Endothelial cell of umbilical vein (primary cell): ENCODE data around the gene TARS1.

Experiments
- EZH2 ChIP-seq: IDR thresholded peaks from 2 replicates; pipeline ENCODE4 v1.6.1; 2012; ENCODE audit warnings: borderline replicate concordance, low read depth, mild to moderate bottlenecking, moderate library complexity, low read length, inconsistent platforms; ENCODE audit not compliant: severe bottlenecking
- JUN ChIP-seq: IDR thresholded peaks from 2 replicates; pipeline ENCODE4 v1.6.1; 2011; ENCODE audit warnings: borderline replicate concordance, low read depth; ENCODE audit not compliant: insufficient read length, insufficient read depth
- MYC ChIP-seq: IDR thresholded peaks from one replicate; pipeline ENCODE4 v1.6.1; 2011; ENCODE audit warnings: mild to moderate bottlenecking, low read depth, low read length
- POLR2A ChIP-seq: IDR thresholded peaks from 2 replicates; pipeline ENCODE4 v1.6.1; 2012; ENCODE audit warnings: low read depth, mild to moderate bottlenecking, control low read depth, low read length
- POLR2AphosphoS5 ChIP-seq: IDR thresholded peaks from 2 replicates; pipeline ENCODE4 v1.6.1; 2012; ENCODE audit warnings: low read depth, mild to moderate bottlenecking, control low read depth, low read length, moderate library complexity; ENCODE audit not compliant: insufficient read depth
- TF ChIP-seq, protein P1 (sequence below), 2 donors: IDR thresholded peaks; 1 replicate in 1 of 2; 2 replicates in 1 of 2; pipeline ENCODE4 v1.5.1; 2011; ENCODE audit warnings: low read length in 2 of 2, mild to moderate bottlenecking in 2 of 2, moderate library complexity in 2 of 2, control low read depth in 1 of 2, inconsistent platforms in 1 of 2, low read depth in 1 of 2; ENCODE audit not compliant: insufficient read depth in 1 of 2; ENCODE audit errors: extremely low read depth in 1 of 2

DNA sequence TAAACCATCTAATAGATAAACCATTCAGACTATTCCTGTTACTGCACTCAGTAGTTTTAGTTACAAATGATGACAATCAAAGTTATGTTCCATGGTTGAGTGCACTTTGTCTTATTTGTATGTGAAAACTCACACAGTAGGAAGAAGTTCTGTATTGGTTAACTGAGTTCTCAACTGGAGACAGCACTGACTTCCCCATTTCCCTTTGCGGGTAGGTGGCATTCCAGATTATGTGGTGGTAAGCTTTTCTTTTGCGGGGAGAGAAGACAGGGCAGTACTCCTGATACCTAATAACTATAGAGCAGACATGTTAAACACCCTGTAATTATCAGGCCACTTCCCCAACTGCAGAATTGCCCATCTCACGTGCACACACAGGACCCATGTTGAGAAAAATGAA lies 24.4 kb downstream of the TARS1 start:
- TF ChIP-seq, protein P1, sequence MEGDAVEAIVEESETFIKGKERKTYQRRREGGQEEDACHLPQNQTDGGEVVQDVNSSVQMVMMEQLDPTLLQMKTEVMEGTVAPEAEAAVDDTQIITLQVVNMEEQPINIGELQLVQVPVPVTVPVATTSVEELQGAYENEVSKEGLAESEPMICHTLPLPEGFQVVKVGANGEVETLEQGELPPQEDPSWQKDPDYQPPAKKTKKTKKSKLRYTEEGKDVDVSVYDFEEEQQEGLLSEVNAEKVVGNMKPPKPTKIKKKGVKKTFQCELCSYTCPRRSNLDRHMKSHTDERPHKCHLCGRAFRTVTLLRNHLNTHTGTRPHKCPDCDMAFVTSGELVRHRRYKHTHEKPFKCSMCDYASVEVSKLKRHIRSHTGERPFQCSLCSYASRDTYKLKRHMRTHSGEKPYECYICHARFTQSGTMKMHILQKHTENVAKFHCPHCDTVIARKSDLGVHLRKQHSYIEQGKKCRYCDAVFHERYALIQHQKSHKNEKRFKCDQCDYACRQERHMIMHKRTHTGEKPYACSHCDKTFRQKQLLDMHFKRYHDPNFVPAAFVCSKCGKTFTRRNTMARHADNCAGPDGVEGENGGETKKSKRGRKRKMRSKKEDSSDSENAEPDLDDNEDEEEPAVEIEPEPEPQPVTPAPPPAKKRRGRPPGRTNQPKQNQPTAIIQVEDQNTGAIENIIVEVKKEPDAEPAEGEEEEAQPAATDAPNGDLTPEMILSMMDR (IDR thresholded peaks at IDR 0.05; ENCODE audit: extremely low read depth in 1 of 2, insufficient read depth in 1 of 2, low read depth in 1 of 2, low read length in 2 of 2): no peak
- no peak for TF ChIP-seq POLR2A
- no peak for TF ChIP-seq MYC
- TF ChIP-seq EZH2: no peak
- TF ChIP-seq POLR2AphosphoS5: no peak
- TF ChIP-seq JUN: no peak
